Peyer's patch (tissue), 4 donors: ENCODE results near the gene HPCAL1. TPM values are rescaled to one million over a fixed set of nuclear protein-coding genes. Genes with fewer than 3 reads are reported as not detected.

Source experiments
- DNase-seq, 3 donors: peaks; one replicate each; pipeline ENCODE4 v3.0.0-alpha.2; 2017 to 2019
- H3K27ac ChIP-seq, 4 donors: fragments of 200-600 bp; sonication (generic); one replicate each; pipeline ENCODE4 v1.5.1; 2016 to 2019
- H3K27me3 ChIP-seq, 2 donors: fragments of 200-600 bp; sonication (generic); one replicate each; pipeline ENCODE4 v1.5.1; 2019
- H3K36me3 ChIP-seq, 3 donors: fragments of 200-600 bp; sonication (generic); one replicate each; pipeline ENCODE4 v1.5.1; 2016 to 2019
- H3K4me1 ChIP-seq, 4 donors: fragments of 200-600 bp; sonication (generic); one replicate each; pipeline ENCODE4 v1.5.1; 2016 to 2019
- H3K4me3 ChIP-seq, 4 donors: fragments of 200-600 bp; sonication (generic); 1 replicate in 3 of 4; 2 replicates in 1 of 4; pipeline ENCODE4 v1.5.1; 2016 to 2019; ENCODE audit warnings: mild to moderate bottlenecking in 1 of 4
- H3K9me3 ChIP-seq, 4 donors: fragments of 200-600 bp; sonication (generic); one replicate each; pipeline ENCODE4 v1.5.1; 2016 to 2019; ENCODE audit warnings: mild to moderate bottlenecking in 1 of 4
- CTCF ChIP-seq, 6 experiments: fragments of 450-650 bp in 4 of 6; fragments of 200-600 bp in 2 of 6; sonication (generic) in 1 of 6; IDR thresholded peaks; one replicate each; pipeline ENCODE4 v1.5.1; 2017 to 2019; ENCODE audit warnings: antibody characterized with exemption in 6 of 6, mild to moderate bottlenecking in 3 of 6, moderate library complexity in 1 of 6
- POLR2A ChIP-seq, 2 donors: fragments of 450-650 bp; IDR thresholded peaks; one replicate each; pipeline ENCODE4 v1.5.1; 2017; ENCODE audit warnings: antibody characterized with exemption in 2 of 2, mild to moderate bottlenecking in 2 of 2, moderate library complexity in 2 of 2
- total RNA-seq, 4 donors: library from RNA; depleted of rRNA; stranded (reverse); fragments of >200 nt; gene quantifications; one replicate each; pipeline ENCODE4 v1.1.0, GENCODE V29; 2016

The HPCAL1 gene
- total RNA-seq, 4 donors from 2014 or later: 123 to 270 (median 156) TPM

DNA sequence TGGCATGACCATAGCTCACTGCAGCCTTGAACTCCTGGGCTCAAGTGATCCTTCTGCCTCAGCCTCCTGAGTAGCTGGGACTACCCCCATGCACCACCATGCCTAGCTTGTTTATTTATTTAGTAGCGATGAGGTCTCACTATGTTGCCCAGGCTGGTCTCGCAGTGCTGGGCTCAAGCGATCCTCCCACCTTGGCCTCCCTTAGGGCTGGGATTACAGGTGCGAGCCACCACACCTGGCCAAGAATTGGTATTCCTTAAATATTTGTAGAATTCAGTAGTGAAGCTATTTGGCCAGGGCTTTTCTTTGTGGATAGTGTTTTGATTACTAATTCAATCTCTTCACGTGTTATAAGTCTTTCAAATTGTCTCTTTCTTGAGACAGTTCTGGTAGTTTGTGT is 89.4 kb downstream of the HPCAL1 start:
- no peak for TF ChIP-seq CTCF (IDR thresholded peaks at IDR 0.05)
- TF ChIP-seq POLR2A (IDR thresholded peaks at IDR 0.05): no peak
- Histone ChIP-seq H3K4me3 (no peak overlapping the region), H3K27ac (peak overlapping the region in 2 of 4 donors; percentile 74 to 92), H3K27me3 (no peaks in the 10 kb centered on the region), H3K4me1 (peaks cover 0 to 48% (median 11%) of the 10 kb centered on the region in 4 donors), H3K36me3 (no peaks in the 10 kb centered on the region), H3K9me3 (no peaks in the 10 kb centered on the region)
- no peak for DNase-seq

- Histone ChIP-seq H3K27me3 (no peaks in the 10 kb centered on the region), H3K27ac (peak overlapping the region in 2 of 4 donors; percentile 74 to 92), H3K4me1 (peaks cover 0 to 48% (median 11%) of the 10 kb centered on the region in 4 donors), H3K9me3 (no peaks in the 10 kb centered on the region), H3K4me3 (no peak overlapping the region), H3K36me3 (no peaks in the 10 kb centered on the region)
- no peak for TF ChIP-seq CTCF (IDR thresholded peaks at IDR 0.05)
- no peak for TF ChIP-seq POLR2A (IDR thresholded peaks at IDR 0.05)
- no peak for DNase-seq
These were observed 89.8 kb downstream of the HPCAL1 start for GRCh38 chr2:10392548-10392947.

- no peaks in the 10 kb centered on the region for H3K36me3 ChIP-seq
- H3K27ac ChIP-seq: peak overlapping the region in 3 of 4 donors; percentile 65 to 92 (median 74)
- H3K4me3 ChIP-seq: no peak overlapping the region
- TF ChIP-seq CTCF (IDR thresholded peaks at IDR 0.05) (no peak), POLR2A (IDR thresholded peaks at IDR 0.05) (peak in 1 of 2 donors; percentile 15)
- H3K4me1 ChIP-seq: peaks cover 0 to 48% (median 10%) of the 10 kb centered on the region in 4 donors
- no peaks in the 10 kb centered on the region for H3K9me3 ChIP-seq
- H3K27me3 ChIP-seq: no peaks in the 10 kb centered on the region
- peak in 2 of 3 donors; percentile 82 to 87 for DNase-seq
These were observed 90.4 kb downstream of the HPCAL1 start for GRCh38 chr2:10392951-10393639.

GRCh38 chr2:10393640-10393982 is 90.9 kb downstream of the HPCAL1 start:
- Histone ChIP-seq H3K4me1 (peaks cover 0 to 51% (median 10%) of the 10 kb centered on the region in 4 donors), H3K4me3 (no peak overlapping the region), H3K27me3 (no peaks in the 10 kb centered on the region), H3K36me3 (no peaks in the 10 kb centered on the region), H3K9me3 (no peaks in the 10 kb centered on the region), H3K27ac (peak overlapping the region in 3 of 4 donors; percentile 65 to 92 (median 74))
- no peak for DNase-seq
- TF ChIP-seq POLR2A (IDR thresholded peaks at IDR 0.05) (no peak), CTCF (IDR thresholded peaks at IDR 0.05) (no peak)

GRCh38 chr2:10395893-10396292 is 93.2 kb downstream of the HPCAL1 start:
- peaks cover 2 to 43% (median 7%) of the 10 kb centered on the region in 4 donors for H3K4me1 ChIP-seq
- TF ChIP-seq CTCF (IDR thresholded peaks at IDR 0.05): no peak
- TF ChIP-seq POLR2A (IDR thresholded peaks at IDR 0.05): no peak
- no peaks in the 10 kb centered on the region for H3K9me3 ChIP-seq
- H3K4me3 ChIP-seq: no peak overlapping the region
- H3K36me3 ChIP-seq: no peaks in the 10 kb centered on the region
- no peaks in the 10 kb centered on the region for H3K27me3 ChIP-seq
- DNase-seq: peak in 2 of 3 donors; percentile 64 to 67
- peak overlapping the region in 1 of 4 donors; percentile 64 for H3K27ac ChIP-seq
